Measurements from ENCODE around the gene RRH. TPM values are rescaled to one million over a fixed set of nuclear protein-coding genes. Genes with fewer than 3 reads are reported as not detected.

The RRH gene
- total and polyA plus RNA-seq, 7 donors = 0.03 to 0.36 (median 0.12) TPM; not detected in 3

DNA sequence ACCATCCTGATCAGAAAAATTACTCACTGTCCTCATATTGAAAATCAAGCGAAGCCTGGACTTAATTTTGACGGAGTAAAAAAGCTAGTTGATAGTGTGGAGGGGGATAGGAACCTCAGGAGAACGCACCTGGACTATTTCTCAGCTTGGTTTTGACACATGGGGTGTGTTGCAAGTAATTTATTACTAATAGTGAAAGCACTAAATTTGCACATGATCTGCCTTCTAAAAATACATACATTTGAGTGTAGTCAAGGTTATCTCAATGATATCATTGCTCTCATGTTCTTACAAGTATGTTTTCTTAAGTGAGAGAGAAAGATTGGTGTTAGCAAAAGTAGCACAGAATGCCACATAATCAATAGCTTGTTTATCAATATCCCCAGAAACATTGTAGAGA lies 49.6 kb downstream of the RRH start:
- intact Hi-C loops (cut with DNase I) = no loop called here
- H3K9me3 ChIP-seq = no peaks in the 10 kb centered on the region
- H3K4me3 ChIP-seq = no peak overlapping the region
- H3K27ac ChIP-seq = peak overlapping the region; percentile 46
- H3K4me1 ChIP-seq = peaks cover 9% of the 10 kb centered on the region
- peak in 3 of 4 donors; percentile 13 to 54 (median 44) for ATAC-seq
- DNase-seq = no peak
- no peaks in the 10 kb centered on the region for H3K36me3 ChIP-seq (ENCODE audit: insufficient read depth in 1 of 2, low read depth in 1 of 2)
- H3K27me3 ChIP-seq (ENCODE audit: insufficient read depth in 3 of 3, low read length in 2 of 3) = no peaks in the 10 kb centered on the region
- WGBS, 3 donors = 22 to 42% (median 41%) methylated on average over 3 of the region's 3 CpGs
- TF ChIP-seq, protein P1, sequence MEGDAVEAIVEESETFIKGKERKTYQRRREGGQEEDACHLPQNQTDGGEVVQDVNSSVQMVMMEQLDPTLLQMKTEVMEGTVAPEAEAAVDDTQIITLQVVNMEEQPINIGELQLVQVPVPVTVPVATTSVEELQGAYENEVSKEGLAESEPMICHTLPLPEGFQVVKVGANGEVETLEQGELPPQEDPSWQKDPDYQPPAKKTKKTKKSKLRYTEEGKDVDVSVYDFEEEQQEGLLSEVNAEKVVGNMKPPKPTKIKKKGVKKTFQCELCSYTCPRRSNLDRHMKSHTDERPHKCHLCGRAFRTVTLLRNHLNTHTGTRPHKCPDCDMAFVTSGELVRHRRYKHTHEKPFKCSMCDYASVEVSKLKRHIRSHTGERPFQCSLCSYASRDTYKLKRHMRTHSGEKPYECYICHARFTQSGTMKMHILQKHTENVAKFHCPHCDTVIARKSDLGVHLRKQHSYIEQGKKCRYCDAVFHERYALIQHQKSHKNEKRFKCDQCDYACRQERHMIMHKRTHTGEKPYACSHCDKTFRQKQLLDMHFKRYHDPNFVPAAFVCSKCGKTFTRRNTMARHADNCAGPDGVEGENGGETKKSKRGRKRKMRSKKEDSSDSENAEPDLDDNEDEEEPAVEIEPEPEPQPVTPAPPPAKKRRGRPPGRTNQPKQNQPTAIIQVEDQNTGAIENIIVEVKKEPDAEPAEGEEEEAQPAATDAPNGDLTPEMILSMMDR (IDR thresholded peaks at IDR 0.05) = no peak

DNA sequence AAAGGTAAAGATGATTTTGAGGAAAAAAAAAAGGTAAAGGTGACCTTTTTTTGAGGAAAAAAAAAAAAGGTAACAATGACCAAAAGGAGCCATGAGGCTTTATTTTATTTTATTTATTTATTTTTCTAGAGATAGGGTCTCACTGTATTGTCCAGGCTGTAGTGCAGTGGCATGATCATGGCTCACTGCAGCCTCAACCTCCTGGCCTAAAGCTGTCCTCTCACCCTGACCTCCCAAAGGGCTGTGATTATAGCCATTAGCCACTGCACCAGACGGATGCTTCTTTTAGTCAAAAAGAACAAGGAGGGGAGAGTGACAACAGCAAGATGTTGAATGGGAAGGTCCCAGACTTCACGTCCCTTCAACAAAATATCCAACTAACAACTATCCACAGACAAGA lies 50.6 kb downstream of the RRH start:
- intact Hi-C loops (cut with DNase I) = no loop called here
- WGBS, 3 donors = 77 to 93% (median 81%) methylated on average over 2 of the region's 2 CpGs
- TF ChIP-seq, protein P1 (IDR thresholded peaks at IDR 0.05) = no peak
- no peak for ATAC-seq
- Histone ChIP-seq H3K27me3 (ENCODE audit: insufficient read depth in 3 of 3, low read length in 2 of 3) (no peaks in the 10 kb centered on the region), H3K4me1 (peaks cover 9% of the 10 kb centered on the region), H3K9me3 (no peaks in the 10 kb centered on the region), H3K36me3 (ENCODE audit: insufficient read depth in 1 of 2, low read depth in 1 of 2) (no peaks in the 10 kb centered on the region), H3K4me3 (no peak overlapping the region), H3K27ac (no peak overlapping the region)
- DNase-seq = no peak

GRCh38 chr4:109879081-109879480 lies 51.3 kb downstream of the RRH start:
- no peaks in the 10 kb centered on the region for H3K9me3 ChIP-seq
- peaks cover 9% of the 10 kb centered on the region for H3K4me1 ChIP-seq
- H3K4me3 ChIP-seq = no peak overlapping the region
- H3K27ac ChIP-seq = no peak overlapping the region
- TF ChIP-seq, protein P1 (IDR thresholded peaks at IDR 0.05) = no peak
- no peaks in the 10 kb centered on the region for H3K36me3 ChIP-seq (ENCODE audit: insufficient read depth in 1 of 2, low read depth in 1 of 2)
- DNase-seq (no peak), ATAC-seq (peak in 2 of 4 donors; percentile 10 to 47)
- H3K27me3 ChIP-seq (ENCODE audit: insufficient read depth in 3 of 3, low read length in 2 of 3) = no peaks in the 10 kb centered on the region
- intact Hi-C loops (cut with DNase I) = no loop called here
- 34 to 57% (median 40%) methylated on average over 12 of the region's 12 CpGs for WGBS, 3 donors

GRCh38 chr4:109879636-109880314 lies 52.0 kb downstream of the RRH start:
- Histone ChIP-seq H3K27ac (no peak overlapping the region), H3K36me3 (ENCODE audit: insufficient read depth in 1 of 2, low read depth in 1 of 2) (no peaks in the 10 kb centered on the region), H3K4me3 (no peak overlapping the region), H3K9me3 (no peaks in the 10 kb centered on the region), H3K27me3 (ENCODE audit: insufficient read depth in 3 of 3, low read length in 2 of 3) (no peaks in the 10 kb centered on the region), H3K4me1 (peaks cover 9% of the 10 kb centered on the region)
- ATAC-seq (no peak), DNase-seq (no peak)
- intact Hi-C loops (cut with DNase I) = no loop called here
- WGBS, 3 donors = 75 to 83% (median 80%) methylated on average over 7 of the region's 7 CpGs
- TF ChIP-seq, protein P1 (IDR thresholded peaks at IDR 0.05) = no peak

- Histone ChIP-seq H3K4me3 (no peak overlapping the region), H3K36me3 (ENCODE audit: insufficient read depth in 1 of 2, low read depth in 1 of 2) (no peaks in the 10 kb centered on the region), H3K4me1 (peaks cover 21% of the 10 kb centered on the region), H3K27me3 (ENCODE audit: insufficient read depth in 3 of 3, low read length in 2 of 3) (no peaks in the 10 kb centered on the region), H3K9me3 (no peaks in the 10 kb centered on the region), H3K27ac (peak overlapping the region; percentile 41)
- TF ChIP-seq, protein P1 (IDR thresholded peaks at IDR 0.05) = no peak
- intact Hi-C loops (cut with DNase I) = no loop called here
- ATAC-seq = peak; percentile 28 to 75 (median 46)
- no peak for DNase-seq
Measured at GRCh38 chr4:109886303-109886702, 58.5 kb downstream of the RRH start.
